ENCODE measurements around the gene SRMS.

GRCh38 chr20:63551068-63551467 is 3.5 kb upstream of the SRMS start:
- TF ChIP-seq CTCF (IDR thresholded peaks at IDR 0.05) (no peak), POLR2A (IDR thresholded peaks at IDR 0.05) (no peak)
